Ovary (tissue), 9 donors: ENCODE results near the gene KCNAB1. TPM values are rescaled to one million over a fixed set of nuclear protein-coding genes. Genes with fewer than 3 reads are reported as not detected.

Experiments used
- DNase-seq, 5 donors: peaks; one replicate each; pipeline ENCODE4 v3.0.0-alpha.2; 2019 to 2020
- H3K27ac ChIP-seq, 2 donors: fragments of 200-600 bp; one replicate each; pipeline versions ENCODE4 v1.5.1 to v1.8.0; 2019 to 2022
- H3K27me3 ChIP-seq: fragments of 200-600 bp; one replicate; pipeline ENCODE4 v1.8.0; 2022
- H3K36me3 ChIP-seq: fragments of 200-600 bp; sonication (generic); one replicate; pipeline ENCODE4 v1.5.1; 2019
- H3K4me1 ChIP-seq: one replicate; pipeline ENCODE4 v1.8.1; 2013; ENCODE audit warnings: mild to moderate bottlenecking, moderate library complexity; ENCODE audit not compliant: insufficient read depth
- H3K4me3 ChIP-seq: fragments of 200-600 bp; sonication (generic); one replicate; pipeline ENCODE4 v1.5.1; 2017
- H3K9me3 ChIP-seq, 2 donors: fragments of 200-600 bp in 1 of 2; sonication (generic) in 1 of 2; one replicate each; pipeline versions ENCODE4 v1.5.1 to v1.8.1; 2013 to 2019; ENCODE audit warnings: mild to moderate bottlenecking in 1 of 2, moderate library complexity in 1 of 2
- CTCF ChIP-seq, 3 donors: fragments of 450-650 bp in 2 of 3; fragments of 200-600 bp in 1 of 3; IDR thresholded peaks; one replicate each; pipeline versions ENCODE4 v1.5.1 to v1.8.0; 2016 to 2022; ENCODE audit warnings: antibody characterized with exemption in 3 of 3, mild to moderate bottlenecking in 1 of 3
- EP300 ChIP-seq: sonication (generic); formaldehyde crosslinking; IDR thresholded peaks from one replicate; pipeline ENCODE4 v1.6.1; 2017; ENCODE audit warnings: antibody characterized with exemption
- POLR2A ChIP-seq: fragments of 450-650 bp; IDR thresholded peaks from one replicate; pipeline ENCODE4 v1.6.1; 2017; ENCODE audit warnings: antibody characterized with exemption, mild to moderate bottlenecking, moderate library complexity
- whole genome bisulfite sequencing, 3 donors: extraction: QIAGEN DNeasy Blood & Tissue Kit in 1 of 3; methylation state at CpG; one replicate each; pipeline versions ENCODE4 v1.1.5 to v1.1.7; 2013 to 2017; 5-methylcytosine and 5-hydroxymethylcytosine counted together
- intact Hi-C, 4 donors: fragments of 100-400 bp; cut with DNase I; formaldehyde crosslinking; loops; one replicate each; pipeline versions ENCODE4 v1.11.0 to v1.15.1; 2022 to 2023
- polyA plus RNA-seq, 2 donors: library from polyadenylated mRNA; stranded (reverse); fragments of 200-250 nt in 1 of 2; fragments of 350-450 nt in 1 of 2; fragmentation: Illumina TruSeq in 1 of 2; extraction: RNeasy Lipid Tissue Mini Kit (QIAGEN cat#74804) in 1 of 2; gene quantifications; one replicate each; pipeline ENCODE4 v1.2.3, GENCODE V29; 2013 to 2014
- total RNA-seq, 7 donors: library from RNA; depleted of rRNA in 2 of 7; stranded (reverse); fragments of >200 nt in 2 of 7; fragmentation: NEBNext Ultra II Directional in 3 of 7; extraction: Animal tissue kit (Norgen Biotek cat#: 25700) in 3 of 7; gene quantifications; one replicate each; pipeline versions ENCODE4 v1.1.0 to v1.2.4, GENCODE V29; 2016 to 2023
- donor health status: DM: no; HTN: no; CAD: no; lungs with moderate emphysema.
- donor health status: DM: no; HTN: no; CAD: no.
- donor health status: Bipolar disorder and iron deficiency.
- donor health status: DM: yes; HTN: yes; CAD: no.
- donor health status: DM: no; HTN: no; CAD: no.
- donor health status: DM: yes; HTN: yes; CAD: no.

The KCNAB1 gene
- total and polyA plus RNA-seq, 9 donors, result 0.60 to 8.0 (median 2.4) TPM

GRCh38 chr3:156489462-156489911 lies 369.1 kb downstream of the KCNAB1 start:
- Histone ChIP-seq H3K9me3 (no peaks in the 10 kb centered on the region), H3K4me3 (no peak overlapping the region), H3K27me3 (no peaks in the 10 kb centered on the region), H3K27ac (no peak overlapping the region), H3K36me3 (no peaks in the 10 kb centered on the region), H3K4me1 (no peaks in the 10 kb centered on the region)
- TF ChIP-seq CTCF (IDR thresholded peaks at IDR 0.05) (no peak), POLR2A (no peak), EP300 (no peak)
- intact Hi-C loops, result no loop called here
- 77 to 86% (median 81%) methylated on average over 1 of the region's 1 CpG for whole genome bisulfite sequencing, 3 donors
- DNase-seq, result no peak

GRCh38 chr3:156491192-156491591 lies 370.8 kb downstream of the KCNAB1 start:
- 43 to 66% (median 48%) methylated on average over 3 of the region's 3 CpGs for WGBS, 3 donors
- Histone ChIP-seq H3K9me3 (no peaks in the 10 kb centered on the region), H3K36me3 (no peaks in the 10 kb centered on the region), H3K27ac (no peak overlapping the region), H3K4me1 (no peaks in the 10 kb centered on the region), H3K27me3 (no peaks in the 10 kb centered on the region), H3K4me3 (no peak overlapping the region)
- intact Hi-C loops, result no loop called here
- TF ChIP-seq POLR2A (no peak), CTCF (IDR thresholded peaks at IDR 0.05) (no peak), EP300 (no peak)
- DNase-seq, result no peak

GRCh38 chr3:156492801-156493261 lies 372.5 kb downstream of the KCNAB1 start:
- Histone ChIP-seq H3K27me3 (no peaks in the 10 kb centered on the region), H3K27ac (no peak overlapping the region), H3K9me3 (no peaks in the 10 kb centered on the region), H3K4me3 (no peak overlapping the region), H3K4me1 (no peaks in the 10 kb centered on the region), H3K36me3 (no peaks in the 10 kb centered on the region)
- WGBS, 3 donors, result 34 to 40% (median 39%) methylated on average over 3 of the region's 3 CpGs
- intact Hi-C loops, result no loop called here
- no peak for TF ChIP-seq CTCF (IDR thresholded peaks at IDR 0.05)
- TF ChIP-seq EP300, result no peak
- TF ChIP-seq POLR2A, result no peak
- no peak for DNase-seq

GRCh38 chr3:156493887-156494286 lies 373.5 kb downstream of the KCNAB1 start:
- H3K27me3 ChIP-seq, result no peaks in the 10 kb centered on the region
- no peak for TF ChIP-seq EP300
- no peak for TF ChIP-seq CTCF (IDR thresholded peaks at IDR 0.05)
- TF ChIP-seq POLR2A, result no peak
- no peaks in the 10 kb centered on the region for H3K9me3 ChIP-seq
- no peak overlapping the region for H3K4me3 ChIP-seq
- no peaks in the 10 kb centered on the region for H3K4me1 ChIP-seq
- no peak for DNase-seq
- no peaks in the 10 kb centered on the region for H3K36me3 ChIP-seq
- intact Hi-C loops, result no loop called here
- WGBS, 3 donors, result 76 to 83% (median 82%) methylated on average over 3 of the region's 3 CpGs
- no peak overlapping the region for H3K27ac ChIP-seq
